ENCODE data around the gene LYPD6B. TPM values are rescaled to one million over a fixed set of nuclear protein-coding genes. Genes with fewer than 3 reads are reported as not detected.

Gene LYPD6B
- total RNA-seq, 1 donor from 2014 or later = not detected

DNA sequence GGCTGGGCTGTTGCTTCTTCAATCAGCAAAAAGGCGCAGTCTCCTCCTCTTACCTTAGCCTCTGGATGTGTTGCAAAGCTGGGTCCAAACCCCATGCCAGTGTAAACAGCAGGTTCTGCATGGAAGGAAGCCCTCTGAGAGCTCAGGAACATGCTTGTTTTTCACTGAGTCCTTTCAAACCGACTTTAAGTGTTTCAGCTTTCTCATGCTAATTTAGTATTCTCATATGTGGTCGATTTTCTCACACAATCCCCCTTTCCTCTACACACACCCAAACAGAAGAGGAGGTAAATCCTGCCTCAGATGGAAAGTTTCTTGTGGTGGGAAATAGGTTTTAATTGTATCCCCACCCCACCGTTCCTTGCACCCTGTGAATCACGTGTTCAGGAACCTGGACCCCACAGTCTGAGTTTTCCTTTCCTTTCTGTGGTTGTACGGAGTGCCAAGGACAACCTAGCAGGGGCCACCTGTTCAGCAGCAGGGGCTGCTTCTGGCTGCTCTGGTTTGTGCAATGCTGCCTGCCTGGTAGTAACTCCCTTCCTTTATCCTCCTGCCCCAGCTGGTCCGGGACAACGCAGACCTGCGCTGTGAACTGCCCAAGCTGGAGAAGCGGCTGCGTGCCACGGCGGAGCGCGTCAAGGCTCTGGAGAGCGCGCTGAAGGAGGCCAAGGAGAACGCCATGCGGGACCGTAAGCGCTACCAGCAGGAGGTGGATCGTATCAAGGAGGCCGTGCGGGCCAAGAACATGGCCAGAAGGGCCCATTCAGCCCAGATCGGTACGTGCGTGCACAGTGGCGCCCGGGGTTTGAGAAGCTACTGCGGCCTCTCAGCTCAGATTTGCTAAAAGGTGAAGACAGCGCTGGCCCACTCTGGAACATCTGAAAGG, 28.7 kb upstream of the LYPD6B start:
- intact Hi-C loops (cut with micrococcal nuclease) = loop anchor here (10.0 kb wide), 1 partner anchor 1965 kb away; no protein-coding TSS in a partner anchor

DNA sequence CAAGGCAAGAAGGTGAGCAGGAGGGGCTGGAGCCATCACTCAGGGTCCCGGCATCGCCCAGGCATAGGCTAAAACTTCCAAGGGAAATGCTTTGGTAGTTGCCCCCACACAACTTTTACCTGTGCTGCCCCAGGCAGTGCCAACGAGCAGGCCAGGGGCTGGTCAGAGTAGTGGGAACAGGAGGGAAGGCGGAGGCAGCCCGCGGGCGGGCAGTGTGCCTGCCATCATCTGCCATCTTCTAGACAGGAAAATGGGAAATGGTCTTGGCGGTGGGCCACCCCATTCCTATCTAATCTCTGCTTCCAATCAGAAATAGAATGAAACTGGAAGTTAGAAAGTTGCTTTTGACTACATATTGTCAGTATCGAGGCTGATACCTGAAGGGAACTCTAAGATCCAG, 26.0 kb upstream of the LYPD6B start:
- intact Hi-C loops (cut with micrococcal nuclease) = loop anchor here (10.0 kb wide), 1 partner anchor 1968 kb away; no protein-coding TSS in a partner anchor

DNA sequence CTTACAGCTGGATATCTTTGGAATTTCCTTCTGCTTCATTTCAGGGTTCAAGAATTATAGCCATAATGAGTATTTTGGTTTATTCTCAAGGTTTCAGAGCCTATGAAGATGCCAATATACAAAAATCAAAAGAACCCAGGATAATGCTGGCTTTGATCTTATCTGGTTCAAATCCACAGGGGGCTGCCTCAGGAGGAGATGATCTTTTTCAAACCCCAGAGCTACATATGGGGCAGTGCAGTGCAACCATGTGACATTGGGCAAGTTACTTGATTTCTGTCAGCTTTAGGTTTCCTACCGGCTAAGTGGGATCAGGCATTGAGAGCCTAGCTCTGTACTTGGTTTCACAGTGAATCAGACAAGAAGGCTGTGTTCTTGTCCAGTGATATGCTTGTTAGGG, 23.0 kb upstream of the LYPD6B start:
- intact Hi-C loops (cut with micrococcal nuclease) = loop anchor here (10.0 kb wide), 1 partner anchor 1971 kb away; no protein-coding TSS in a partner anchor

DNA sequence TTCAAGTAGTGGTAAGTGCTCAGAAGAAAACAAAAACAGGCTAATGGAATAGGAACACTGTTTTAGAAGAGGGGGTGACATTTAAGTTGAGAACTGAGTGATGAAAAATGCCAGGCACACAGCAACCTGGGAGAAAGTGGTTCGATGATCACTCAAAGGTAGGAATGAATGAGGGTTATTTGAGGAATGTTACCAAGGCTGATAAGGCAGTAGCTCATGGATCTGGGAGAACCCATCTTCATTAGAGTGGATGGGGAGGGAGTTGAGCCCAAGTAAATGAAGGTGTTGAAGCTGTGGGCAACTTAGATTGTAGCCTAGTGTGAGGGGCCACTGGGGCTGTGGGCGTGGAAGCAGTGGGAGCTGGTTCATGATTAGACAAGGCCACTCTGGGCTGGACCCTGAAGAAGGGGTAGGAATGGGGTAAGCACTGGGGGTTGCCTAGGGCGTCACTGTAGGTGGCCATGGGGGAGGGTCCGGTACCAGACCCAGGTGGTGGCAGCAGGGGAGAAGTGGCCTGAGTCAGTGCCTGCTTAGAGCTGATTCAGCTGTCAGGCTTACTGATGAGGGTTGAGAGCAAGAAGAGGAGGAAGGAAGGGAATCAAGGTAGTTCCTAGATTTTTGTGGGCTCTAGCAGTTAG, 22.5 kb upstream of the LYPD6B start:
- intact Hi-C loops (cut with micrococcal nuclease) = loop anchor here (10.0 kb wide), 1 partner anchor 1971 kb away; no protein-coding TSS in a partner anchor

DNA sequence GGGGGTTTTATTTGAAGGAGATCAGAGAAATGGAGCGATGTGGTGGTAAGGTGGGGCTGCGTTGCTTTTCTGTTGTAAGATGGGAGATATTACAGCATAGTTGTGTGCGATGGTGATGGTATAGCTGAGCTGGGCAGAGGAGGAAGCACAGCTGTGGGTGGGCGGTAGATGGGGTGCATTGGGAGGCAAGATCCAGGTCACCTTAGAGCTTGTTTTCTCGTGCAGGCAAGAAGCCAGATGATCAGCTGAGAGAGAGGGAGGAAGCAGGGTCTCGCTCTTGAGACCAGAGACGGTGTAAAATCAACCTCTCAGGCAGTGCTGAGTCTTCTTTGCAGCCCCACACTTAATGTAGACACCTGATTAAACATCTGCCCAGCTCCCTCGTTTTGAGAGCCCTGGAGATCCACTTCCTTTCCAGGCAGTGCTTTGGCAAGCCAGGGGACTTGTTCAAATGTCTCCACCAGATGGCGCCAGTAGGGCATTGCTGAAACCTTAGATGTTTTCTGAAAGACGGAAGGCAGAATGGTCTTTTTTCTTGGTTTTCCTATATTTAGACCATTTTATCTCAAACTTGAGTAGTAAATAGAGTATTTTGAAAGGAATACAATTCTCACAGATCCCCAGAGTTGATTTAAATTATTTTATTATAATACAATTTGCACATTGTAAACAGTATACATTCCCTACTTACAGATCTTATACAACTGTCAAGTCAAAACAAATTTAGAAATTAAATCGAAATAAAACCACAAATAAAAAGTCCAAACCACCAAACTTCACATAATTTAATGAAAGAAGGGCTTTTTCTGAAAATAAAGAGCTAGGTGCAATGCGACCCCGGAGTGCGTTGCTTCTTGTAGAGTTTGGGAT, 21.1 kb upstream of the LYPD6B start:
- intact Hi-C loops (cut with micrococcal nuclease) = loop anchor here (1.0 to 10.0 kb wide), 3 partner anchors 296 to 1973 kb away; no protein-coding TSS in a partner anchor

DNA sequence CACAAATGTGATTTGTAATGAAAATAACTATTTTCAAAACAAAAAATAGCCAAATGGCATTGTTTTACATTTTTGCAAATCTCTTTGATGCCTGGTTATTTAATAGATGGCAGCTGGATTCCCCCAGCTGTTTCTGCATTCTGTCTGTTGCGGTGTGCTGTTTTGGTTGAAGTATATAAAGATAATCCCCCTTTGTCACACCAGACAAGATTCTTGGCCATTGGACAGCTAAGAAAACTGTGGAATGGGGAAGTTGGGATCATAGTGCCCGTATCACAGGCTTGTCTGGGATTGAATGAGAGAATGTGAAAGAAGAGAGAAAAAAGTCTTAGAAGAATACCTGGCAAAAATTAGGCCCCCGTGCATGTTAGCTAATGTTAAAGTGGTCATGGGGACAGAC, 19.5 kb upstream of the LYPD6B start:
- intact Hi-C loops (cut with micrococcal nuclease) = loop anchor here (10.0 kb wide), 1 partner anchor 1974 kb away; no protein-coding TSS in a partner anchor

DNA sequence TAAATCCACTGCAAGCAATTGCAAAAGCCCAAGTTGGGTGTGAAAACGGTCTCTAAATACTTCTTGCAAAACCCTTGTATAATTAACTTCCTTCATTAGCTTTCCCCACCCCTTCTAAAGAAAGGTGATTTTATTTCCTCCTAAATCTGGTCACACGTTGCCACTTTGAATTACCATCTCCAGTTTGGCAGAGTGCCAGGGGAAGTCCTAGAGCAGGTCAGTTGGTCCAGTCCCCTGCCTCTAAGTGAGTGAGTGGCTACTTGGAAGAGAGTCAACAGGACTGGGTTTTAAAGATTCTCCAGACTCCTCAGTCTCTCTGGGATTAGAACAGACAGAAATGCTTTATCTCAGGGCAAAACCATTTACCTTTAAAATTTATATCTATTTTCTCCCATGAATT, 18.7 kb upstream of the LYPD6B start:
- intact Hi-C loops (cut with micrococcal nuclease) = loop anchor here (10.0 kb wide), 1 partner anchor 1975 kb away; no protein-coding TSS in a partner anchor

DNA sequence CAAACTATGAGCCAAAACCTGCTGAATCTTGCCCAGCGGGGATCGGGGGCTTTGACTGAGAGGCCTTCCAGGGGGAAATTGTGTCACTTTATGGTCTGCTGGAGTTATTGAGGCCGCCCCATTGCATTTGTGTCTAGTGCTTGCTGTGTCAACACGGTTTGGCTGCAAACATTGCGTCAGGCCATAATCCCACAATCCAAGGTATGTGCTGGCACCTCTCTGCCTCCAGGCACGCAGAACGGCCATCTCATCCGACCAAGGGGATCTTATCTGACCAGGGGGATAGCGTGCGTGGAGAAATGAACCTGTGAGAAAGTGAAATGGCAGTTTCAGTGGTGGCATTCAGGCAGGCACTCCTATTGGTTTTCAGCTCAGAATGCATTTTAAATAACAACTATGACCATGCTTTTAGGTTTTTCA, 18.1 kb upstream of the LYPD6B start:
- intact Hi-C loops (cut with micrococcal nuclease) = no loop called here

DNA sequence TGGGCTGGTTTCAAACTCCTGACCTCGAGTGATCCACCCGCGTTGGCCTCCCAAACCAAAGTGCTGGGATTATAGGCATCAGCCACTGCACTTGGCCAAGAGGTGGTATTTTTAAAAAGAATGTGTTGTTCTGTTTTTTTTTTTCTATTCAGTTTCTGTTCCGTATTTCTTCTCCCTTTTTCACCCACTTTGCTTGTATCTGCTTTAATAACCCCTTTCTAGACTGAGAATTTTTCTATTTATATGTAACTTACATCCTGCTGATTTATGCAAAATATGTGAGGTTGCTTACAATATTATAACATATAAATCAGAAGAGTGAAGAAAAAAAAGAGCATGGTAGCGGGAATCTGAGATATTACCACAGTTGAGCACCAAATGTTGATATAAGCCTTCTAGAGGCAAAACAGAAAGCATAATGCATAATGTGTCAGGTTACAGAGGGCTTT, 17.2 kb upstream of the LYPD6B start:
- intact Hi-C loops (cut with micrococcal nuclease) = no loop called here

DNA sequence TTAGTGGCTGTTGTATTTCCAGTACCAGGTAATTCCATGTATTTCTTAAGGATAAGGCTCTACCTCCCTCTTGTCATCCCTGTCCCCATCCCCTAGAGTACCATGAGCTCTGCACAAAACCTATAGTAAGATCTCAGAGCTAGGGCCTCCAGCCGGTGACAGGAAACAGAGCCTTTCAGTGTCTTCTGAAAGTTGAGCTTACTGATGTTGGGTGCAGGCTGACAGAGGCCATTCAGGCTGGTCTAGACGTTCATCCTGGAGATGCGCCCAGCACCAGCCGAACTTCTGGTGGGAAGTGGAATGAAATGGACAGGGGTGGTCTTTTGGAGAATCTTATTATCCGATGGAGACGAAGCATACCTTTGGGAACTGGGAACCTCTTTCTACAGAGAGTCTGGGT, 16.7 kb upstream of the LYPD6B start:
- intact Hi-C loops (cut with micrococcal nuclease) = no loop called here

DNA sequence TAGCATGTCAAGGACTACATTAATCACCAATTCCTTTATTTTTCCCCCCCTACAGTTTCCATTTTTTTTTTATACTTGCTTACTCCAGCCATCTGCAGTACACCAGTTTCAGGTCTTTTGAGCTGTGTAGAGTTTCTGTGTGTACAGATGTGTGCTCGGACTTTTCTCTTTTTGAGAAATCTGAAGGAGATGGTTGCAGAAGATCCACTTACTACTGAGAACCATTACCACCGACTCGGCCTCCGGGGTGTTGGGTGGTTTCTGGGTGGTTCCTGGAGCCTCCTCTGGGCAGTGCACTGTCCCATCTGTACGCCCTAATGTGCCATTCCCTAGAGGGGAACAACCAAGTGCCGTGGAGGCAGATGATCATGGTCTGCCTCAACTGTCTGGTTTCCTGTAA, 15.4 kb upstream of the LYPD6B start:
- intact Hi-C loops (cut with micrococcal nuclease) = no loop called here

DNA sequence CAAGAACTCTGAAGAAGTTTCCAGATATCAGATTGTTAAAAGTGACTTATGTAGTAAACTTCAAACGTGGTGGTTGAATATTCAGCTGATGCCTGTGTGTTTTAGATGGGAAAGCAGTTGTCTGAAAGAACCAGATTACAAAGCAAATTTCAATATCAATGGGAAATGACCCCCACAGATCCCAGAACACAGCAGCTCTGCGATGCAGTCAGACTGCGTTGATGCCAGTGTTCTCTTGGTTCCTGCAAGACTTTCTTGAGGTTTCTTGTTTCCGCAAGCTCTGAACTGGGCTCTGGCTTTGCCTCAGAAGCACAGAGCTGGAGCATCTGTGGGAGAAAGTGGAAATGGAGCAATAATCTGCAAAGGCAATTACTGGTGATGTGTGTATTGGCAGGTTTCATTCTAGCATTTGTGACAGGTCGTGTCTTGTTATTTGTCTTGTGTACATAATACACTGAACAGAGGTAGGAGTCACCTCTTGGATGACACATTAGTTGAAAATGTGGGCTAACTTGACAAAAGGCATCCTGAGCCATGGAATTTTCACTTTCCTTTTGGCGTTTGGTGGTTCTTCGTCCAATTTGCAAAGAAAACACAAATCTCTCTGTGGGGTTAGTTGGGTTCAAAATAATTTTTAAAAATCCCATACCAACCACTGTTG, 10.8 kb upstream of the LYPD6B start:
- intact Hi-C loops (cut with micrococcal nuclease) = no loop called here

DNA sequence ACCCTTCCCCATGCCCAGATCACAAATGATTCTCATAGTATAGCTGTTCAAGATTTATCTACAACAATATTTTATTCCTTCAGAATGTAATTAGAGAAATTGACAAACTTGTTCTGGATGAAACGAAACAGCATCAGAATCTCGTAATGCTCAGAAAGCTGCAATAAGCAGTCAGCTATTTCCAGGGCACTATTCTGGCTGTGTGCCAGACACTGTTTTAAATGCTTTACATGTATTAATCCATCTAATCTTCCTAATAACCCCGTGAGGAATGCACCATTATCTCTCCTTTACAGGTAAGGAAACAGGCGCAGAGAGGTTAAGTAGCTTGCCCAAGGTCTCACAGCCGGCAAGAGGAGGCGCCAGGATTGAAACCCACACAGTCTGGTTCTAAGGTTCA, 10.1 kb upstream of the LYPD6B start:
- intact Hi-C loops (cut with micrococcal nuclease) = no loop called here

DNA sequence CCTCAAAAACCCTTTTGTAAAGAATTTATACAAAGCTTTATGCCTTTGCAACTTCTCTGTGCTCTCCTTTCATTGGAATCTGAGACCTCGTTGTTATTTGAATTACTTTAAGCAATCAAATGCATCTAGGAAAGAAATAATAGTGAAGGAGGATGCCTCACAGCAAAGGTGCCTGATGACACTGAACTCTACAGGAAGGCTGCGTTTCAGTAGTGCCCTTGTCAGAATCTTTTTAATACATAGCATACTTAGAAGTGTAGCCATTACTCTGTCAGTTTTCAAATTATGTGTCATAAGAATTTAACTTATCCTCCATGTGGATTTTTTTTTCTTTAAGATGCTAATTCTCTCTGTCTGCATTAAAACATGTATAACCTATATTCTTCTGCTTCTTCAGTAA, 9.6 kb upstream of the LYPD6B start:
- intact Hi-C loops (cut with micrococcal nuclease) = no loop called here

DNA sequence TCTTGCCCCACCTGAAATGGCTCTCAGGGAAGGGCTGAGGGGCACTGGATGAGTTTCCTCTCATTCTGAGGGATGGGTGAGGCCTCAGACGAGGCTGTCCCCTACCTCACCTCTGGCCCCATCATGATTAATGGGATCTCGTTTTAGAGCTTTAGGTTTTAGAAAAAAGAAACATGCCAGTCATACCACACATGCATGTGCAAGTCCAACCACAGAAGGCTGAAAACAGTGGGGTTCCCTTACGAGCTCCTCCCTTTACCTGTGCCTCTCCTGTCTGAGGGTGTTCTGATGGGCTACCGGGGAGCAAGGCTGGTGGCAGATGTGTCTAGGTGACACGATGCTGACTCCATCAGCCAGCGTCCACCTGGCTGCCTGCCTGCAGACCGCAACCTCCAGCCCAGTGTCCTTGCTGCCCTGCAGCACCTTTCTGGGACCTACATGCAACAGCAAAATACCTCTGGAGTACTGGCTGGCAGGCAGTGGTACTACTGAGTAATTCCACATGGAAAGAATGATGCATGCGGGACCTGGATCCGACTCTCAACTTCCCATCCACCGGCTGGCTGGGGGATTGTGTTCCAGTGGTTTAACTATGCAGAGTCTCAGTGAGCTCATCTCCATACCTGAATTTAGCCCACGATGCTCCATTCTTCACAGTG, 9.1 kb upstream of the LYPD6B start:
- intact Hi-C loops (cut with micrococcal nuclease) = no loop called here

DNA sequence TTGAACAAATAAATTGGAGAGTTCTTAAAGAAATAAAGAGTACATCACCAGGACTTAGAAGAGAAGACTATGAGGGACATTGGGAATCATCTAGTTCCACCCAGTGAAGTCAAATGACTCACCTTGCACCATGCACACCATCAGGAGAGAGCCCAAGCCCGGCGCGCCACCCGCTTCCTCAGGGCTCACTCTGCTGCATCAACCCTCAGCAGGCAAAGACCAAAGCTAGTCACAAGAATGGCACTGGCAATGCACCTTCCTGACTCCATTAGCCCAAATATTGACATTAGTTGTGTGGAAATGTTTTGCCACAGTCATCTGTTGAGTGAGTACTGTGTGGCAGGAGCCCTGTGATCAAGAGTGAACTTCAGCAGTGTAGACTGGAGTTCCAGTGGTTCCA, 7.1 kb upstream of the LYPD6B start:
- intact Hi-C loops (cut with micrococcal nuclease) = no loop called here

DNA sequence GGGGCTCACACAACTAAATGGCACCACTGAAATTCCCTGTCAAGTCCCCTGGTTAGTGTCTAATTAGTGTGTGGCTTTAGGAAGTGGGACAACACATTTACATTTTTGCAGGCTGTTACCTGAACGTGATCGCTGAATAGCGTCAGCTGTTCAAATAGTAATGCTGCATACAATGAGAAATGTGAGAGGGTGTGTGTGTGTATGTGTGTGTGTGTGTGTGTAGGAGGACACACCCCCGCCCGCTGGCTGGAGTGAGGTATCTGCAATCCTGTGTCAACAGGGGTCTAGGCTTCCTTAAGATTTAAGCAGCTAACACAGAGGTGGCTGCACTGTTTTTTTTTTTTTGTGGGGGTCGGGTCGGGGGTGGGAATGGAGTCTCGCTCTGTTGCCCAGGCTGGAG, 4.8 kb upstream of the LYPD6B start:
- intact Hi-C loops (cut with micrococcal nuclease) = no loop called here

DNA sequence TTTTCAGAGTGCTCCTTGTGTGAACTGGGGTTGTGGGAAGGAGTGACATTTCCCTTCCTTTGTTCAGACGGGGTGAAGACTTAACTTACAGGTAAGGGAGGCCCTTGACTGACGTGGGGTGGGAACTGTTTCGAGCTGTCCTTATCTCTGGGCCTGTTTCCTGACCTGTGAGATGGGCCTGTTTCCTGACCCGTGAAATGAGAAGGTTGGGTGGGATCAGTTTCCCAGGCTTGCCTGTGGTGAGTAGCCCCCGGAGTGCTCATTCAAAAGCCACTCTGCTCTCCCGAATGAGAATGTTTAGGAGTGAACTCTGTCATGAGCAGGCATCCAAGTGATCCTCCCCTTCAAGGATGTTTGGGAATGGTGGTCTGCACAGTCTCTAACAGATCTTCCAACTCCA, 4.1 kb upstream of the LYPD6B start:
- intact Hi-C loops (cut with micrococcal nuclease) = no loop called here

DNA sequence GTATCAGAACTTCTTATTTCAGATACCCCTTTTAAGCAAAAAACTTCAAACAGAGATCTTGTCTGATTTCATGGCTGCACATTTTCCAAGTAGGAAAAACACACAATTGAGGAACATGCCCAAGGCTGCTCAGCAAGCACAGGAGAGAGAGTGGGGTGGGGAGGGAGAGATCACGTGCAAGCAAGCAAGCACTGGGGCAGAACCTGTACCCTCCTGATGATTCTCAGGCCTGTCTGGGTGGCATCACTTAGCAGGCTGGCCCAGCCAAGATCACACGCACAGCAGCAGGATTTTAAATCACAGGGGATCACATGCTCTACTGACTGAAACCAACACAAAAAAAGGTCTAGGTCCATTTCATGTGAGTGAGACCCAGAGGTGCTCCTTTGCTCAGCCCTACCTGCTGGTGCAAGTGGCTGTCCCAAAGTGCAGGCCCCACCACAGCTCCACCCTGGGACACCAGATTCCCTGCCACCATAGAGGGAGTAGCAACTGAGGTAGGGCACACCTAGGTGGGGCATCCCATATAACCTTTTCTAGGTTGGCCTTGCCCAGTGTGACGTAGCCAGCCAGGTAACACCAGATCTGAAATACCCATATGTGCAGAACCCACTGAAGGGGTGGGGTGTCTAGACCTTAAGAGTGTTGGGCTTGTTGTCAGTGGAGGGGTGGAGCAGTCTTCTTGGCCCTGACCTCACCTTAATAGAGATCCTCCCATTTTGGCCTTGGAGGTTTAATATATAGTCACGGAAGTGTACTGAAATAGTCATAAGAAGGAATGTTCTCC, 1.8 kb upstream of the LYPD6B start:
- intact Hi-C loops (cut with micrococcal nuclease) = no loop called here
